T-cell (primary cell): Measurements from ENCODE around the gene TMEM145. TPM values are rescaled to one million over a fixed set of nuclear protein-coding genes. Genes with fewer than 3 reads are reported as not detected.

Experiments used
- ATAC-seq, 4 experiments: fragments of 200-7000 bp in 3 of 4; fragments of 150-1000 bp in 1 of 4; cut with Tn5 transposase; replicated peaks in 1 of 4; 1 replicate in 3 of 4; 2 replicates in 1 of 4; pipeline ENCODE4 v1.10.0; 2021; ENCODE audit warnings: moderate library complexity in 3 of 4, mild to moderate bottlenecking in 2 of 4, moderate number of reproducible peaks in 1 of 4
- CTCF ChIA-PET, 2 donors: fragments of 300-600 bp; sonication (Branson Sonifier 250); formaldehyde crosslinking; loops; one replicate each; lab custom pipeline; 2022; ENCODE audit warnings: antibody characterized with exemption in 2 of 2; lab: Charles Lee
- POLR2A ChIA-PET, 2 donors: fragments of 300-600 bp; sonication (Branson Sonifier 250); formaldehyde crosslinking; loops; one replicate each; lab custom pipeline; 2022; ENCODE audit warnings: antibody characterized with exemption in 2 of 2; lab: Charles Lee
- DNase-seq, 35 experiments: peaks; one replicate each; pipeline versions ENCODE4 v3.0.0 to v3.0.0-alpha.2; 2013 to 2023
- H3K27ac ChIP-seq: one replicate; pipeline ENCODE4 v1.5.1; 2013; ENCODE audit warnings: low read length
- H3K27me3 ChIP-seq, 2 experiments: replicated peaks in 1 of 2; 1 replicate in 1 of 2; 2 replicates in 1 of 2; pipeline versions ENCODE4 v1.6.1 to v1.7.0; 2013; ENCODE audit warnings: low read length in 1 of 2, mixed read lengths in 1 of 2; ENCODE audit not compliant: control insufficient read depth in 2 of 2, insufficient read depth in 2 of 2; ENCODE audit errors: extremely low read depth in 1 of 2
- H3K36me3 ChIP-seq, 2 donors: 1 replicate in 1 of 2; 2 replicates in 1 of 2; pipeline versions ENCODE4 v1.6.1 to v1.7.0; 2013; ENCODE audit warnings: low read length in 1 of 2; ENCODE audit not compliant: control insufficient read depth in 2 of 2, insufficient read depth in 1 of 2; ENCODE audit errors: extremely low read depth in 1 of 2
- H3K4me1 ChIP-seq, 2 experiments: 1 replicate in 1 of 2; 2 replicates in 1 of 2; pipeline versions ENCODE4 v1.6.1 to v1.7.0; 2013; ENCODE audit warnings: low read length in 2 of 2, mixed read lengths in 1 of 2; ENCODE audit not compliant: insufficient read depth in 2 of 2, control insufficient read depth in 1 of 2; ENCODE audit errors: extremely low read depth in 1 of 2
- H3K4me3 ChIP-seq, 2 donors: 1 replicate in 1 of 2; 2 replicates in 1 of 2; pipeline versions ENCODE4 v1.5.1 to v1.7.0; 2013; ENCODE audit warnings: mild to moderate bottlenecking in 2 of 2, low read length in 1 of 2, moderate library complexity in 1 of 2; ENCODE audit not compliant: control insufficient read depth in 1 of 2; ENCODE audit errors: extremely low read depth in 1 of 2
- H3K9me3 ChIP-seq: 2 replicates; pipeline ENCODE4 v1.7.0; 2013
- H3K27ac Mint-ChIP-seq, 2 donors: one replicate each; pipeline ENCODE4 v1.8.0; 2020 to 2021; ENCODE audit warnings: mild to moderate bottlenecking in 2 of 2, mixed read lengths in 2 of 2
- H3K27me3 Mint-ChIP-seq, 2 donors: one replicate each; pipeline ENCODE4 v1.8.0; 2021 to 2022; ENCODE audit warnings: mixed read lengths in 2 of 2
- H3K36me3 Mint-ChIP-seq: one replicate; pipeline ENCODE4 v1.8.0; 2021; ENCODE audit warnings: mixed read lengths
- H3K4me1 Mint-ChIP-seq, 3 donors: one replicate each; pipeline ENCODE4 v1.8.0; 2020 to 2022; ENCODE audit warnings: mixed read lengths in 3 of 3, mild to moderate bottlenecking in 1 of 3
- H3K4me3 Mint-ChIP-seq, 3 donors: one replicate each; pipeline ENCODE4 v1.8.0; 2020 to 2022; ENCODE audit warnings: mild to moderate bottlenecking in 3 of 3, mixed read lengths in 3 of 3, moderate library complexity in 3 of 3
- H3K9me3 Mint-ChIP-seq, 3 donors: one replicate each; pipeline ENCODE4 v1.8.0; 2020 to 2022; ENCODE audit warnings: mixed read lengths in 3 of 3
- WGBS: methylation state at CpG from one replicate; pipeline ENCODE4 v1.1.5; 2013; ENCODE audit warnings: missing lambda C conversion rate; ENCODE audit not compliant: insufficient coverage; 5-methylcytosine and 5-hydroxymethylcytosine counted together
- total RNA-seq, 35 experiments: library from RNA in 6 of 35; stranded (reverse) in 6 of 35; fragments of 120-200 nt in 1 of 35; gene quantifications; one replicate each; pipeline versions ENCODE4 v1.2.1 to v1.2.4 and lab custom pipeline; 2013 to 2026

Gene TMEM145
- total RNA-seq, 5 donors from 2014 or later (not counting 1 experiment from before 2014, with no cell fraction given), result not detected

DNA sequence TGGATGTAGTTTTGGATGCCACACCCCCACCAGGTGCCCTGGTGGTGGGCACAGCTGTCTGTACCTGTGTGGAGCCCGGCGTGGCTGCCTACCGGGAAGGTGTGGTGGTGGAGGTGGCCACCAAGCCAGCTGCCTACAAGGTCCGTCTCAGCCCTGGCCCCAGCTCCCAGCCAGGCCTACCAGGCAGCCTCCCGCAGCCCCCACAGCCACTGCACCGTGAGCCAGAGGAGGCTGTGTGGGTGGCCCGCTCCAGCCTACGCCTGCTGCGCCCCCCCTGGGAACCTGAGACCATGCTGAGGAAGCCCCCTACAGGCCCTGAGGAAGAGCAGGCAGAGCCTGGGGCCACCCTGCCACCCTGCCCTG, 40.6 kb upstream of the TMEM145 start:
- CTCF ChIA-PET, result no interaction called here
- Histone ChIP-seq H3K4me3 (no peak overlapping the region), H3K4me1 (peaks cover 20 to 72% of the 10 kb centered on the region in 2 experiments), H3K9me3 (no peaks in the 10 kb centered on the region), H3K27ac (no peak overlapping the region), H3K27me3 (no peaks in the 10 kb centered on the region), H3K36me3 (peaks cover 19 to 35% of the 10 kb centered on the region in 2 donors)
- DNase-seq, result no peak
- 88% methylated on average over 6 of the region's 9 CpGs for WGBS
- Mint-ChIP-seq H3K27me3 (no peaks in the 10 kb centered on the region), H3K27ac (no peak overlapping the region), H3K9me3 (no peaks in the 10 kb centered on the region), H3K4me1 (peaks cover 26 to 60% (median 52%) of the 10 kb centered on the region in 3 donors), H3K36me3 (peaks cover 16% of the 10 kb centered on the region), H3K4me3 (no peak overlapping the region)
- ATAC-seq, result no peak
- POLR2A ChIA-PET, result interaction anchor here in 1 of 2 donors (0.7 kb wide), 1 partner anchor 55 kb away, joined by 3 read pairs; no protein-coding TSS in a partner anchor

- DNase-seq, result no peak
- no peak overlapping the region for H3K4me3 ChIP-seq
- H3K9me3 ChIP-seq, result no peaks in the 10 kb centered on the region
- Mint-ChIP-seq H3K27ac (no peak overlapping the region), H3K36me3 (peaks cover 16% of the 10 kb centered on the region), H3K4me3 (no peak overlapping the region), H3K9me3 (no peaks in the 10 kb centered on the region), H3K4me1 (peaks cover 26 to 55% (median 47%) of the 10 kb centered on the region in 3 donors), H3K27me3 (no peaks in the 10 kb centered on the region)
- H3K27me3 ChIP-seq, result no peaks in the 10 kb centered on the region
- no peak overlapping the region for H3K27ac ChIP-seq
- peaks cover 17 to 71% of the 10 kb centered on the region in 2 experiments for H3K4me1 ChIP-seq
- no peak for ATAC-seq
- whole genome bisulfite sequencing, result 97% methylated on average over 22 of the region's 23 CpGs
- peaks cover 19 to 35% of the 10 kb centered on the region in 2 donors for H3K36me3 ChIP-seq
- ChIA-PET POLR2A (interaction anchor here in 1 of 2 donors (0.7 kb wide), 1 partner anchor 56 kb away, joined by 3 read pairs; no protein-coding TSS in a partner anchor), CTCF (no interaction called here)
Observed at GRCh38 chr19:42272989-42273406, 40.1 kb upstream of the TMEM145 start.

DNA sequence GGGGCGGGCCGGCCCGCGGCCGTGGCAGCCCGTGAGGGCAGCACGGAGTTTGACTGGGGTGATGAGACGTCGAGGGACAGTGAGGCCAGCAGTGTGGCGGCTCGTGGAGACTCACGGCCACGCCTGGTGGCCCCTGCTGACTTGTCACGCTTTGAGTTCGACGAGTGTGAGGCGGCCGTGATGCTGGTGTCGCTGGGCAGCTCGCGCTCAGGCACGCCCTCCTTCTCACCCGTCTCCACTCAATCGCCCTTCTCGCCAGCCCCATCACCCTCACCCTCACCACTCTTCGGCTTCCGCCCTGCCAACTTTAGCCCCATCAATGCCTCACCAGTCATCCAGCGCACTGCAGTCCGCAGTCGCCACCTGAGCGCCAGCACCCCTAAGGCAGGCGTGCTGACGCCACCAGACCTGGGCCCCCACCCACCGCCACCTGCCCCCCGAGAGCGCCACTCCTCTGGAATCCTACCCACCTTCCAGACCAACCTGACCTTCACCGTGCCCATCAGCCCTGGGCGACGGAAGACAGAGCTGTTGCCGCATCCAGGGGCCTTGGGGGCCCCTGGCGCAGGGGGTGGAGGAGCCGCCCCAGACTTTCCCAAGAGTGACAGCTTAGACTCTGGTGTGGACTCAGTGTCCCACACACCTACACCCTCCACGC, 39.6 kb upstream of the TMEM145 start:
- ChIA-PET POLR2A (no interaction called here), CTCF (no interaction called here)
- H3K27ac Mint-ChIP-seq, result no peak overlapping the region
- Histone ChIP-seq H3K36me3 (peaks cover 19 to 35% of the 10 kb centered on the region in 2 donors), H3K4me3 (no peak overlapping the region), H3K4me1 (peaks cover 17 to 76% of the 10 kb centered on the region in 2 experiments), H3K27ac (no peak overlapping the region), H3K9me3 (no peaks in the 10 kb centered on the region), H3K27me3 (no peaks in the 10 kb centered on the region)
- DNase-seq, result no peak
- no peak overlapping the region for H3K4me3 Mint-ChIP-seq
- peaks cover 16% of the 10 kb centered on the region for H3K36me3 Mint-ChIP-seq
- no peak for ATAC-seq
- no peaks in the 10 kb centered on the region for H3K27me3 Mint-ChIP-seq
- no peaks in the 10 kb centered on the region for H3K9me3 Mint-ChIP-seq
- WGBS, result 97% methylated on average over 41 of the region's 43 CpGs
- H3K4me1 Mint-ChIP-seq, result peaks cover 32 to 58% (median 50%) of the 10 kb centered on the region in 3 donors

GRCh38 chr19:42274065-42274682, 38.9 kb upstream of the TMEM145 start:
- ATAC-seq (no peak), DNase-seq (no peak)
- Histone ChIP-seq H3K27me3 (no peaks in the 10 kb centered on the region), H3K27ac (no peak overlapping the region), H3K4me1 (peaks cover 19 to 83% of the 10 kb centered on the region in 2 experiments), H3K9me3 (no peaks in the 10 kb centered on the region), H3K36me3 (peaks cover 19 to 35% of the 10 kb centered on the region in 2 donors), H3K4me3 (no peak overlapping the region)
- 96% methylated on average over 20 of the region's 22 CpGs for WGBS
- Mint-ChIP-seq H3K36me3 (peaks cover 16% of the 10 kb centered on the region), H3K27ac (no peak overlapping the region), H3K9me3 (no peaks in the 10 kb centered on the region), H3K27me3 (no peaks in the 10 kb centered on the region), H3K4me1 (peaks cover 38 to 64% (median 57%) of the 10 kb centered on the region in 3 donors), H3K4me3 (no peak overlapping the region)
- ChIA-PET CTCF (no interaction called here), POLR2A (no interaction called here)

DNA sequence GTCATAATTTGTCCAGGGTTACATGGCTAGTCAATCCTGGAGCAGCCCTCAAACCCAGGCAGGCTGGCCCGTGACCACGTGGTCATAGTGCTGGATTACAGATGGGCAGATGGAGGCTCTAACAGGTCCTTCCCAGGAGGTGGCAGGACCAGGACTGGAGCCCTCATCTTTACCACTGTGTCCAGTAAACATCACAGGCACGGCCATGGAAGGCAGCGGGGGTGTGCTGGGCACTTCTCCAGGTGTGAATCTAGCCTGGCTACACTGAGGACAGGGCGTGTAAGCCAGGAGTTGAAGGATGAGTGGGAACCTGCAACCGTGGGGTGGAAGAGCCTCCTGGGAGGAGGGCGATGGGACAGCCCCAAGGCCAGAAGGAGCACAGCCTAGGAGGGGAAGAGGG, 38.0 kb upstream of the TMEM145 start:
- DNase-seq (no peak), ATAC-seq (no peak)
- Histone ChIP-seq H3K4me1 (peaks cover 20 to 81% of the 10 kb centered on the region in 2 experiments), H3K36me3 (peaks cover 19 to 35% of the 10 kb centered on the region in 2 donors), H3K9me3 (no peaks in the 10 kb centered on the region), H3K4me3 (no peak overlapping the region), H3K27me3 (no peaks in the 10 kb centered on the region), H3K27ac (no peak overlapping the region)
- WGBS, result 94% methylated on average over 7 of the region's 7 CpGs
- ChIA-PET POLR2A (no interaction called here), CTCF (no interaction called here)
- Mint-ChIP-seq H3K27ac (peak overlapping the region in 1 of 2 donors; percentile 73), H3K4me3 (no peak overlapping the region), H3K9me3 (no peaks in the 10 kb centered on the region), H3K4me1 (peaks cover 45 to 63% (median 56%) of the 10 kb centered on the region in 3 donors), H3K27me3 (no peaks in the 10 kb centered on the region), H3K36me3 (peaks cover 16% of the 10 kb centered on the region)

DNA sequence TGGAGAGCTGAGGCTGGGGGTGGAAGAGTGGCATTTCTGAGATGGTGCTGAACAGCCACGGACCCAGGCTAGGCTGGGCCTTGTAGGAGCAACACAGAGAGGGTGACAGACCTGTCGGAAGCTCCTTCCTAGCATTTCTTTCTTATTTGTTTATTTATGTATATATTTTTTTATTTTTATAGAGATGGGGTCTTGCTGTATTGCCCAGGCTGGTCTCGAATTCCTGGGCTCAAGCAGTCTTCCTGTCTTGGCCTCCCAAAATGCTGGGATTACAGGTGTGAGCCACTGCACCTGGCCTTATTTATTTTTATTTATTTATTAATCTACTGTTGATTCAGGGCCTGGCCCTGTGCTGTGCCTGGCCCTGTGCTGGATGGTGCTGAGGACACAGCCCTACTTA, 37.6 kb upstream of the TMEM145 start:
- Mint-ChIP-seq H3K9me3 (no peaks in the 10 kb centered on the region), H3K27me3 (no peaks in the 10 kb centered on the region), H3K36me3 (peaks cover 16% of the 10 kb centered on the region), H3K4me3 (no peak overlapping the region), H3K4me1 (peaks cover 45 to 60% (median 52%) of the 10 kb centered on the region in 3 donors), H3K27ac (peak overlapping the region; percentile 82 to 87)
- H3K9me3 ChIP-seq, result no peaks in the 10 kb centered on the region
- H3K27ac ChIP-seq, result no peak overlapping the region
- H3K27me3 ChIP-seq, result no peaks in the 10 kb centered on the region
- DNase-seq, result no peak
- H3K36me3 ChIP-seq, result peaks cover 19 to 35% of the 10 kb centered on the region in 2 donors
- no peak for ATAC-seq
- H3K4me3 ChIP-seq, result no peak overlapping the region
- ChIA-PET POLR2A (no interaction called here), CTCF (no interaction called here)
- no CpG with 5 or more reads among the region's 3 CpGs for WGBS
- peaks cover 16 to 77% of the 10 kb centered on the region in 2 experiments for H3K4me1 ChIP-seq
